Amniotic stem cell (primary cell): Measurements from ENCODE around the gene ENTPD3.

Experiments used
- DNase-seq: peaks from one replicate; lab custom pipeline; 2025; lab: John Stamatoyannopoulos, UW

The ENTPD3 gene

DNA sequence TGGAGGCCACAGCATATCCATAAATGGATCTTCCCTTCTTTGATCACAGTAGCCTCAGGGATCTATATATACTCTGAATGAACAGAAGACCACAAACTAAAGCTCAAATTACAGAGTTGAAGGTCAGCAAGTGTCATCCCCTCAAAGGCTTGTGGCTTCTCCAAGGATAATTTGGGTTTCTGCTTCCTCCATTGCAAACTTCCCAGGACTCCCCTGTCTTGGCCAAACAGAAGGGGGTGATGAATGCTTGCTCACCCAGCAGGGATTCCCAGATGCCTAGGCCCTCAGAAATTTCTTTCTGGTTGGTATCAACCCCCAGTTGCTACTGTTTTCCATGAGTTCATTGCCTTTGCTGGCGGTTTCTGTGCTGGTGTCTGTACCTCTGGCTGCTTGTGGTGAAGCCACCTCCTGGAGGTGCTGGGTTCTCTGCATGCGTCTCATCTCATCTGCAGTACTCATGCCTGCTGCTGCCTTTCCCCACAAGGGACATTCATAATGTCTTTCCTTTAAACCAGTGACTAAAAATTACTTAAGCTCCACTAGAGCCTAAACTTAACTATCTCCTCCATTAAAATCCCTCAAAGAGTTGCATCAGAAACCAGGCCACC, 17.7 kb downstream of the ENTPD3 start:
- DNase-seq: no peak

DNA sequence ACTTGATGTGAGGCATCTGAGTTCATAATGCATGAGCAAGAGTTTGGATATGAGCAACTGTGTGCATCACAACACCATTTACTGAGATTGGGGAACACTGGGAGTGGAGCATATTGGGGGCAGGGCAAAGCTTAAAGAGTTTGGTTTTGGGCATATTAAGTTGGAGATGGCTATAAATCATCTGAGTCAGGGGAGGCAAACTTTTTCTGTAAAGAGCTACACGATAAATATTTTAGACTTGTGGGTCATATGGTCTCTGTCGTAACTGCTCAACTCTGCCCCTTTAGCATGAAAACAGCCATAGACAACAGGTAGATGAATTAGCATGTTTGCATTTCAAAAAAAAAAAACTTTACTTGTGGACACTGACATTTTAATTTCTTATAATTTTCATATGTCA, 20.0 kb downstream of the ENTPD3 start:
- no peak for DNase-seq

DNA sequence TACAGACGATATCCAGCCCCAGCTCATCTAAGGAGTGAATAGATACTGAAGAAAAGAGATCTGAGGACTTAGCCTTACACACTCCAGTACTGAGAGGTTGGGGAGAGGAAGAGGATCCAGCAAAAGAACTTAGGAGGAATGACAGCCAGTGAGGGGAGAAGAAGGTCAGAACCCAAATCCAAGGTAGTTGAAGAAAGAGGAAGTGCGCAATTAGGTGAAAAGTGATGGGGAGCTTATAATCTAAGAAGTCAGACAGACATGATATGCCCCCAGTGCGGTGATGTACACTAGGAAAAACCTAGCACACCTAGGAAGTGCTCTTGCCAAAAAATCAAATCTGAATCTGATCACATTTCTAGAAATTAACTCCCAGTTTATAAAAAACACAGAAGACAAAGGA, 20.6 kb downstream of the ENTPD3 start:
- no peak for DNase-seq

DNA sequence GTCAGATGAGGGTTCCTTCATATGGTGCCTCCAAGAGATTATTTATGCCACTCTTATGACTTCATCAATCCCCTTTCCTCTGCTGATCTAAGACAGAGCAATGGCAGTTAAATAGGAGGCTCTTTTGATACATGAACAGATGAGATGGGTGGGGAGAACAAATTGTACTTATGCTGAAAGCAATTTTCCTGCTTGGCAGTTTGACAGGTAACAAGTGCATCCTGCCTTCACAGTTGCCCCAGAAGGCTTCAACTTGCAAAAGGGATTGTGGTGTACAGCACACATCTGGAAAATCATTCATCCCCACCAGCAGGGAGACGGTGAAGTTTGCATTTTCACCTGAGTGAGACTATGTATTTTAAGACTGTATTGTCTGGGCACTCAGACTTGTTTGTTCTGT, 27.3 kb downstream of the ENTPD3 start:
- DNase-seq: no peak

DNA sequence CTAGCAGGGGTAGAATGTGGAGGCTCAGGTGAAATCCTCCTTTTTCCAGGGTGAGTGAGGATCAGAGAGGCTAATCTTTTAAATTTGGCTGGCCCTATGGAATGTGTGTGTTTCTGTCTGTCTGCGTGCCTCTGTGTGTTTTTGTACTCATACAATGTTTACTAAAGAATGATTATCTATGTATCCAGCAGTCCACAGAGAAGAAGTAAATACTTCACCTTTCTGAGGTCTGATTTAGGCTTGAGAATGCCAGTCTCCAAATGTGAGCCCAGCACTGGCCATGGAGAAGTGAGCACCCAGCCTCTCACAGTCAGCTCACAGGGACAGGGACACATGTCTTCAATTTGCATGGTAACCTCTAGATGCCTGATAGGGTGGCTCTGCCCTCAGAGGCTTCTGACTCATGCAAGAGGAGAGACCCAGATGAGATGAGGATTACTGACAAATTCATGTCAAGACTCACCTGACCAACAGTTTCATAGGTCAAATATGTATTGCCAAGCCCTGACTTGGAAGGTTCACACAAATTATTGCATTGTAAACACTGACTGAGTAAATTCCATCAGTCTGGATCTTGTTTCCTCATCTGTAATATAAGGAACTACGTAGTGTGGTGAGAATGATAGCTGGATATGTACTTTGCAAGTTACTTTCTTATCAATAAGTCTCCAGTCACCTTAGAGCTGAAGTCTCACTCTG, 31.0 kb downstream of the ENTPD3 start:
- no peak for DNase-seq

DNA sequence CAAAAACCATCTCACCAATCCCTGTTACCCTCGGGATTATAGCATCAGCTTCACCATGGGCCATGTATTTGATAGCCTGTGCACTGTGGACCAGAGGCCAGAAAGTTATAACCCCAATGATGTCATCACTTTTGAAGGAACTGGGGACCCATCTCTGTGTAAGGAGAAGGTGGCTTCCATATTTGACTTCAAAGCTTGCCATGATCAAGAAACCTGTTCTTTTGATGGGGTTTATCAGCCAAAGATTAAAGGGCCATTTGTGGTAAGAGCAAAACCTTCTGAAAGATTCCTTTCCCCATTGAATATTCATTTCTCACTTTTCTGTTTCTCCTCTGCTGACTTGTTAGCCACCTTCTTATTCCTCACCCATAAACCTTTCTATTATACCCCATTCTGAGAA, 35.9 kb downstream of the ENTPD3 start:
- DNase-seq: no peak

DNA sequence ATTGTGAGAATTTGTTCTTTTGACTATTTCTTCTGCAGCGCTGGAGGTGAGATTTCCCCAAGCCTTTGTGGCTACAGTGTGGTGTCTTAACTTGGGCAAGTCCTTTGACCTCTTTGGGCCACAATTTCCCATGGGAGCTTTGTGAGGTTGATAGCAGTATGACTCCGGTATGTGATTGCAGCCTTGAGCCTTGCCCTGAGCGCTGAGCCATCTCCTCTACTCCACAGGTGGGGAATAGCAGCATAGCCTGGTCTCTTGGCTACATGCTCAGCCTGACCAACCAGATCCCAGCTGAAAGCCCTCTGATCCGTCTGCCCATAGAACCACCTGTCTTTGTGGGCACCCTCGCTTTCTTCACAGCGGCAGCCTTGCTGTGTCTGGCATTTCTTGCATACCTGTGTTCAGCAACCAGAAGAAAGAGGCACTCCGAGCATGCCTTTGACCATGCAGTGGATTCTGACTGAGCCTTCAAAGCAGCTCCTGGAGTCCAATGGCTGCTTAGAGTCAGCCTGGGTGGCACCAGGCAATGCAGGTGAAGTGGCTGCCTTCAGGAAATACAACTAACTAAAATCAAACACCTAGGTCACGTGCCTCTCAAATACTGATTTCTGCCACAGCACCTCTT, 40.2 kb downstream of the ENTPD3 start:
- no peak for DNase-seq

DNA sequence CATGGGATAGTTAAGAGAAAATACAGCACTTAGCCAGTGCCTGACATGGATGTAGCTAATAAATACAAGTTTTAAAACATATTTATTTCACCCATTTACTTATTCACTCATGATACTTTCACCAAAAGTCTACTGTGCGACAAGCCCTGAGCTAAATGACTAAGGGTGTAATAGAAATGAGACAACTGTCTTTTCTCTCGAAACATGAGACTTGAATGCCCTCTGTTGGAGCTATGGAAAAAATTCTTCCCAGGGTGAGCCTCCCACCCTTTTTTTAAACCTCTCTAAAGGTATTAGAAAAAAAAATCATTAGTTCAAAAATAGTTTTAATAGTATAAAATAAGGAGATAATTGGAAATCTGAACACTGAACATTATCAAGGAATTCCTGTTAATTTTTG, 45.8 kb downstream of the ENTPD3 start:
- DNase-seq: no peak

DNA sequence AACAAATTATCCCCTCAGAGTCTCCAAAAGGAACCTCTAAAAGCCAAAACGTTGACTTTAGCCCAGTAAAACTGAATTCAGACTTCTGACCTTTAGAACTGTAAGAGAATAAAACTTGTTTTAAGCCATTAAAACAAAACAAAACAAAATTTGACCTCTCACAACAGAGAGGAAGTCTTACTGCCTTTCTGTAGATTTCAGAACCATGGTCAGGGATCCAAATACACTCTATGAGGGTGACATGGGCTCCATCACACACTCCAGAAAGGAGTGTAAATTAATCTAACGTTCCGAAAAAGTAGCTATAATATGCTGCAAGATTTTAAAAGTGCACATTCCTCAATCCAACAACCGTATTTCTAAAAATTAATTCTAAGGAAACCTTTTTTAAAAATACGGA, 50.9 kb downstream of the ENTPD3 start:
- no peak for DNase-seq

DNA sequence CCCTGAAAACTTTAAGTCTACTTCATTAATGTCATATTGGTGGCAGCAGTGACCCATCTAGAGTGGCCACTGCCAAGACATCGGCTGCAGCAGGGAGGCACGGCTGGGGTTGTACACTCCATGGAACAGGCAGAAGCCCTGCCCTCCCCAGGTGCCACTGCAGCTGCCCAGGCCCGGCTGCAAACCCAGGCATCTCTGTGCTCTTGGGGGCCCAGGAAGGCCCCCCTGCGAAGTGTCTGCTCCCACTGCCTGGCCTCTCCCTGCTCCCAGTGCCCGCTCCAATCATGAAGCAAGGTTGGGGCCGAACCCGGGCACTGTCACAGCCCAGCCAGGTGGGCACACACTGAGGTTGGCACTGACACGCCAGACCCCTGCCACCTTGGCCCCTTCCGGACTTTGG, 58.1 kb downstream of the ENTPD3 start:
- no peak for DNase-seq

DNA sequence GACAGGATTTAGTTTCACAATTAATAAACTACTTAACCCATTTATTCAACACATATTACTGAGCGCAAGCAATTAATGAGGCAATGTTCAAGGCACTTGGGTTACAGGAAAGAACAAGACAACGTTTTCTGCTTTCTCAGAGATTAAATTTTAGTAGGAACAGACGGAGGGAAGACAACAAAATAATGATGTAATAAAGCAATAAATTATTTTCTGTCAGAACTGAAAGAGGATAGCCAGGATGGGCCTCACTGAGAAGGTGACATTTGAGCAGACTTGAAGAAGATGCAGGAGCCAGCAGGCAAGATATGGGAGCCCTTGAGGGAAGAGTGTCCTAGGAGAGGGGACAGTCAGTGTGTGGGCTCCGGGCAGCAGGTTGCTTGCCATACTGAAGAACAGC, 58.9 kb downstream of the ENTPD3 start:
- no peak for DNase-seq

DNA sequence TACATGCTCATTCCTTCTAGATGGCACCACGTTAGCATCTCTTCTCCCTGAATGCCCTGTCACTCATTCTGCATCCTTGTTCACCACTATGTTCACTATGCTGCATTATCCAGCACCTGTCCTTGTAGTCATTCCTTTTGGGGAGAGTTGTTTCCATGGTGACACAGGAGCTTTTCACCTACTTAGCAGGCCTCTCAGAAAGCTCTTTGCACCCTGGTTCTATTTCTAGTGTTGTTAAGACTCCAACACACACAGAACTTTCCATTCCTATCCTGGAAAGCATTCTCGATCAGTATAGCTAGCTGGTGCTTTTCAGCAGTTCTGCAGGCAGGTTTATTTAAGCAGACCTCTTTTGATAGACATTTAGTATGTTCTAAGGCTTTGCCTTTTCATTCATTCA, 63.5 kb downstream of the ENTPD3 start:
- no peak for DNase-seq

DNA sequence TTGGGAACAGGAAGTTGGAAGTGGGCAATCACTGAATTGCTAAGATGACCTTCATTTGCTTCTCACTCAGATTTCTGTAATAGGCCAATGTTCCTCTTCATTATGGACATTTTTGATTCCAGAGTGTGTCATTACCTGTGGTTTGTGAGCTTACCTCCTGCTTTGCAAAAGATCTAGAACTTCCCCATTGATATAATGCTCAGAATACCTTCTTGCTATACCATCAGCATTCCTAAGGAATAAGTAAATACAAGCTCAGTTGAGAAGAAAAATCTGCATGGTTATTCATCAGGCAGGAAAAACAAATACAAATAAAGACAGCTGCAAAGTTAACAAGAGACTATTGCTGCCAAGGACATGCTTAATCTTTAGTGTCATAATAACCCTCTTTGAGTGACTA, 64.6 kb downstream of the ENTPD3 start:
- DNase-seq: no peak

DNA sequence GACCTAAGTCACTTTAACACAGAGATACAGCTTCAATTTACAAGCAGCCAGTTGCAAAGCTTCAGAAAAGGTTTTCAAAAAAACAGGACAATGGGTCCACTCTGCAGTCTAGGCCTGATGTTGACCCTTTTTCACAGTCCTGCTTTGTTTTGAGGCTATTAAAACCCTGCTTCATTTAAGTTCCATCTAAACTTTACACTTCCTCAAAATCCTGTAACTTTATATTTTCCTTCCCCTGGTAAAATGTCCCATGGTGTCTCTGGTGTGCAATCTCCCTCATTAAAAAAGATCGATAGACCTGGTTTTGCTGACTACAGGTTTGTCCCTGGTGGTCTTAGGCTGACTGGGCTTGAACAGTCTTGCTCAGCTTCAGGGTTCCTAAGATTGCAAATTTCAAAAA, 65.1 kb downstream of the ENTPD3 start:
- DNase-seq: no peak

DNA sequence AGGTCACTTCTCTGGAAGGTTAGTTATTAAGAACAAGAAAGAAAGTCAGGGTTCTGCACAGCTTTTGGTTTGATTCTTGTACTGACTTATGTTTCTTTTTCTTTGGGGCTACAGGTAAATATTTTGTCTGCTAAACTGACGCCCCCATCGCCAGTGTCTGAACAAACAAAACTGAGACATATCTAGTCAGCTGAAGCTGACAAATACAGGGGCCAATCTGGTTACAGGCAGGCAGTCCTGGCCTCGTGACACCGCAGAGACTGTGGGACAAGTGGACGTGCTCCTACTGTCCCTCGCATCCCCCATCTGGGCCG, 65.5 kb downstream of the ENTPD3 start:
- no peak for DNase-seq

DNA sequence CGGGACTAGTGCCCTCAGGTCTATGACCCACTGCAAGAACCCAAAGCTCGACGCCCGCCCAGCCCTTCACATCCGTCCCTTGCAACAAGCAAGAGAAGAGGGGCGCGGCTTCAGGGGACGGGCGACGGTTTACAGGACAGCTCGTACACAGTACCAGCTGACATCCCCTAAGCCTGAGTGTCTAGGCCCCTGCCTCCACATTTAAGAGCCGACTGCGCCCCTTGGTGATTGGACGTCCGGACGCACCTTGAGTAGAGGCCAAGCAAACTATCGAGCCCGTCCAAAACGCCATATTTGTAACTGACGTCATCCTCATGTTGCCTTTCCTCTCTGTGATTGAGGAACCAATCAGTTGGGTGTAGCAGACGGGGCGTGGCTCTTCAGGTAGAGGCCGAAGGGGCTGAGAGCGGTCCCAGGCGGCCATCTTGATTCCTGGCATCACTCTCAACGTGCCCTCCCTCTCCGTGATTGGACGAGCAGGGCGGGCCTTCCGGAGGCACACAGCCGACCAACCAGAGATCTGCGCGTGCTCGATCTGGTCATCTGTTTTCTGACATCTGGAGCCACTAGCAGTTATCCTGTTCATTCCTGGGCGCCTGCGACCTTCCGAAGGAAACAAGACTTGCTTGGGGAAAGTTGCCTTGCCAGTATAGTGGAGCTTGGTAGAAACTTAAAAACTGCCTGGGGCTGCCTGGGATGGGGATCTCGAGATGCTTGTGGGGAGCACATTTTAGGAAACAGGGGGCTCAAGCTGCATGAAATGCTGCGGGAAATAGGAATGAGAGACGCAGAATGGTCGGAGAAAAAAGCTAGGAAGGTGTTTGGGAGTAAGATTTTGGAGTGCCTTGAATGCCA, 66.1 kb downstream of the ENTPD3 start:
- peak; percentile 98 for DNase-seq

DNA sequence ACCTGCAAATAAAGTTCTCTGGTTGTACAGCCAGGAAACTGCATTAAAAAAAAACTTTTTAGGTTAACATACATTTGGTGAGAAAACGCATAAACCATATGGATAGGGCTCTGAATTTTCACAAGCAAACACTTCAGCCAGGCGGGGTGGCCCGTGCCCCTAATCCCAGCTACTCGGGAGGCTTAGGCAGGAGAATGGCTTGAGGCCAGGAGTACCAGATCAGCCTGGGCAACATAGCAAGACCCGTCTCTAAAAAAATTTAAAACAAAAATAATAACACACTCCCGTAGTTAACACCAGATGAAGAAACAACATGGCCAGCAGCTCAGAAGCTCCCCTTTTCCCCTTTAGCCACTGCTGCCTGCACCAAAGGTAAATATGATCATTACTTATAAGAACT, 66.9 kb downstream of the ENTPD3 start:
- no peak for DNase-seq

DNA sequence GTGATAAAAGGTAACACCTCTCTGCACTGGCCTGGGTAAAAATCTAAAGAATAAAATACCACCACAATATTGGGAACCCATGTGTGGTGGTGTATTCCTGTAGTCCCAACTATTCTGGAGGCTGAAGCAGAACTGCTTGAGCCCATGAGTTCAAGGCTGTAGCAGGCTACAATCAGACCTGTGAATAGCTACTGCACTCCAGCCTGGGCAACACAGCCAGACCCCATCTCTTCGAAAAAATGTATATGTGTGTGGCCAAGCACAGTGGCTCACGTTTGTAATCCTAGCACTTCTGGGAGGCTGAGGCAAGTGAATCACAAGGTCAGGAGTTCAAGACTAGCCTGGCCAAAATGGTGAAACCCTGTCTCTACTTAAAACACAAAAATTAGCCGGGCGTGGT, 68.3 kb downstream of the ENTPD3 start:
- no peak for DNase-seq

DNA sequence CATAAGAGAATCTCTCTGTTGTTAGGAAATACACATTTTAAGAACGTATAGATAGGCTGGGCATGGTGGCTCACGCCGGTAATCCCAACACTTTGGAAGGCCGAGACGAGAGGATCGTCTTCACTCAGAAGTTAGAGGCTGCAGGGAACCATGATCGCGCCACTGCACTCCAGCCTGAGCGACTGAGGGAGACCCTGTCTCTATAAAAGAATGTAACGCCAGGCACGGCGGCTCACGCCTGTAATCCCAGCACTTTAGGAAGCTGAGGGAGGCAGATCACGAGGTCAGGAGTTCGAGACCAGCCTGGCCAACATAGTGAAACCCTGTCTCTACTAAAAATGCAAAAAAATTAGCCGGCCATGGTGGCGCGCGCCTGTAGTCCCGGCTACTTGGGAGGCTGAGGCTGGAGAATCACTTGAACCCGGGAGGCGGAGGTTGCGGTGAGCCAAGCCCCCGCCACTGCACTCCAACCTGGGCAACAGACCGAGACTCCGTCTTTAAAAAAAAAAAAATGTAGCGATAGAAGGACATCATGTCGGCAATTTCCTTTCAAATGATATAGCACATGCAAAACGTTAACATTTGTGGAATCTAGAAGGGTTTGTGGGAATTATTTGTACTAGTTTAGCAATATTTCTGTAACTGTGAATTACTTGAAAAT, 69.4 kb downstream of the ENTPD3 start:
- DNase-seq: no peak

DNA sequence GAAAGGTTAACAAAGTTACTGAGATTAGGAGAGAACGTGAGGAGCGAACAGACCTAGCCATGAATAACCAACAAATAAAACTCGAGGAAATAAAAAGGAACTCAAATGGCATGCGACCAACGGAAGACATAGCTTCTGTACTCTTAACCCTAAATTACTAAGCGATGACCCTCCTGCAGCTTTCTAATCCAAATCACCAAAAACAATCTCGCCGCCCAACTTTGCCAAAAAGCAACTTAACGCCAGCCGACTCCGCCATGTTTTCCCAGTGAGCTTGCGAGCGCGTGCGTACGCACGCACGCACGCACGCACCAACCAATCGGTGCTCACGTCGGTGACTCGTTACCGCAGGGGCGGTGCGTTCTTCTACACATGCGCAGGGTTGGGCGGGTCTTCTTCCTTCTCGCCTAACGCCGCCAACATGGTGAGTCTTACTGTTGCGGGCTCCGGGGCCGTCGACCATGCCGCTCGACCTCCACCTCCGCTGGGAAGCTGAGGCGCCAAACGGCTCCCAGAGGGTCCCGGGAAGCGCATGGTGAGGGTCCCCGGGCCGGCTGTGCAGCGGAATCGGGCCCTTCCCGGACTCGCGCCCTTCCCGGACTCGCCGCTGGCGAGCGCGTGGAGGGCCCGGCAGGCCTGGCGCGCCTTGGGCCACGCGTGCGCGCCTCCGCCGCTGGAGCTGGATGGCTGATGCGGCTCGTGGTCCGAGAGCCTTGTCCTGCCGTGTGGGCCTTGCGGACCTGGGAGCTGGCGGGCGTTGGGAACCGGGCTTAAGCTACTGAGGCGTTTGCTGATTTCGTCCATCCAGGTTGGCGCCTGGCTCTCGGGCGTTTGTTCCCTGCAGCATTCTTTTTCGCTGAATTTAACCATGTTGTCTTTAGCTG, 70.2 kb downstream of the ENTPD3 start, which contains the start of gene RPL14:
Gene RPL14 (plus strand): TSS at position 400 of the 884 bp plus-strand sequence. CDS start 133 bp downstream, at position 533.
- peak; percentile 90 for DNase-seq

DNA sequence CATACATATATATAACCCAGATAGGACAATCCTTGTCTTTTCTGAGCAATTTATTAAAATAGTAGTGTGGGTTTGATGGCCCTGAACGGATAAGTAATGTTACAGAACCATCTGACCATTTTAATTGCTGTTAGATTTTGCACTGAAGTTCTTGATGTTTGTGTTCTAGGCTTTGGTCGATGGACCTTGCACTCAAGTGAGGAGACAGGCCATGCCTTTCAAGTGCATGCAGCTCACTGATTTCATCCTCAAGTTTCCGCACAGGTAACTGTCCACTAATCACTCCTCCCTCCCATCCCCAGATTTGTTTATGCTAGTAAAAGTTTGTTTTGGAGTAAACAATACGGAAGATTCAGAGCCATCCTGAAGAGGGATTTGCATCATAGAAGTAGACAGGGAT, 71.5 kb downstream of the ENTPD3 start:
- no peak for DNase-seq
